Right lobe of liver (tissue), 6 donors: ENCODE measurements around the gene SASH1. TPM values are rescaled to one million over a fixed set of nuclear protein-coding genes. Genes with fewer than 3 reads are reported as not detected.

ENCODE experiments used
- ATAC-seq, 4 donors: fragments of 200-7000 bp; cut with Tn5 transposase; one replicate each; pipeline ENCODE4 v1.9.1; 2020; ENCODE audit warnings: mild to moderate bottlenecking in 4 of 4, moderate library complexity in 4 of 4
- DNase-seq, 3 donors: peaks; one replicate each; pipeline ENCODE4 v3.0.0-alpha.2; 2020
- H3K27ac ChIP-seq, 3 donors: fragments of 200-600 bp; one replicate each; pipeline ENCODE4 v1.8.0; 2022
- H3K27me3 ChIP-seq, 2 donors: fragments of 200-600 bp; one replicate each; pipeline ENCODE4 v1.8.0; 2022
- H3K36me3 ChIP-seq, 4 donors: fragments of 200-600 bp; sonication (generic) in 1 of 4; one replicate each; pipeline versions ENCODE4 v1.5.1 to v1.8.0; 2017 to 2022; ENCODE audit warnings: control low read depth in 1 of 4
- H3K4me1 ChIP-seq, 4 donors: fragments of 200-600 bp; sonication (generic) in 1 of 4; one replicate each; pipeline versions ENCODE4 v1.5.1 to v1.8.0; 2017 to 2022; ENCODE audit warnings: control low read depth in 1 of 4
- H3K4me3 ChIP-seq, 3 donors: fragments of 200-600 bp; one replicate each; pipeline ENCODE4 v1.8.0; 2022
- H3K9me3 ChIP-seq, 4 donors: fragments of 200-600 bp; sonication (generic) in 1 of 4; one replicate each; pipeline versions ENCODE4 v1.5.1 to v1.8.0; 2017 to 2022; ENCODE audit warnings: control low read depth in 1 of 4
- CTCF ChIP-seq, 4 donors: fragments of 200-600 bp in 3 of 4; fragments of 450-650 bp in 1 of 4; IDR thresholded peaks; one replicate each; pipeline versions ENCODE4 v1.5.1 to v1.8.0; 2016 to 2022; ENCODE audit warnings: antibody characterized with exemption in 4 of 4, mild to moderate bottlenecking in 2 of 4
- POLR2A ChIP-seq: fragments of 450-650 bp; IDR thresholded peaks from one replicate; pipeline ENCODE4 v1.6.1; 2017; ENCODE audit warnings: antibody characterized with exemption, mild to moderate bottlenecking
- WGBS: methylation state at CpG from one replicate; pipeline ENCODE4 v1.1.6; 2018; ENCODE audit warnings: low coverage, low lambda C conversion rate; ENCODE audit not compliant: insufficient coverage; ENCODE audit errors: missing lambda C conversion rate; 5-methylcytosine and 5-hydroxymethylcytosine counted together
- intact Hi-C, 2 donors: fragments of 100-400 bp; cut with DNase I; formaldehyde crosslinking; loops; one replicate each; pipeline versions ENCODE4 v1.11.2 to v1.14.1; 2022
- total RNA-seq, 6 experiments: library from RNA; depleted of rRNA in 2 of 6; stranded (reverse); fragments of >200 nt in 2 of 6; fragmentation: NEBNext Ultra II Directional in 3 of 6; extraction: Animal tissue kit (Norgen Biotek cat#: 25700) in 3 of 6; gene quantifications; one replicate each; pipeline versions ENCODE4 v1.1.0 to v1.2.4, GENCODE V29; 2016 to 2023
- donor health status: DM: no; HTN: yes; CAD: no.
- donor health status: DM: no; HTN: no; CAD: no.
- donor health status: DM: no; HTN: no; CAD: no.
- donor health status: DM: no; HTN: yes; CAD: no.
- donor health status: DM: no; HTN: yes; CAD: no.

Gene SASH1
- total RNA-seq, 6 experiments from 2014 or later = 12.0 to 19.0 (median 15.8) TPM

DNA sequence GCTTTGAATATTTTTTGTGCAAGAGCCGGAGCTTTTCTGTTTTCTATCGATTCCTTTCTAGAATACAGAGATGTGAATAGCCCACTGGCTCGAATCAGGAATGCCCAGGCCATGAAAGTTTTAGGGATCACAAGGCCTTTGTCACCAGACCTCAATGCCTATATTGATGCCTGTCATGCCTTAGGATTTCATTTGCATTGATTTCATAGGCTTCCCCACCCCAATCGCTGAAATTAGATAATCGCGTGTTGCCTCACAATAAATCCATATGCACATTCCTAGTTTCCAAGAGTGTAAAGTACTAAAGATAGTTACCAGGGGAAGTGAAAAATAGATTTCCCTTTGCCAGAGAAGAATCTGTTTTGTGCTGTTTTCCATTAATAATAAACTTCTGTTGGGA lies 150.8 kb downstream of the SASH1 start:
- ATAC-seq (no peak), DNase-seq (no peak)
- intact Hi-C loops = no loop called here
- TF ChIP-seq POLR2A = no peak
- no peak for TF ChIP-seq CTCF (IDR thresholded peaks at IDR 0.05)
- no peak overlapping the region for H3K27ac ChIP-seq
- H3K9me3 ChIP-seq = no peaks in the 10 kb centered on the region
- H3K27me3 ChIP-seq = no peaks in the 10 kb centered on the region
- H3K36me3 ChIP-seq = peaks cover 0 to 1% (median 0%) of the 10 kb centered on the region in 4 donors
- H3K4me1 ChIP-seq = no peaks in the 10 kb centered on the region
- H3K4me3 ChIP-seq = no peak overlapping the region
- 84% methylated on average over 6 of the region's 6 CpGs for WGBS

DNA sequence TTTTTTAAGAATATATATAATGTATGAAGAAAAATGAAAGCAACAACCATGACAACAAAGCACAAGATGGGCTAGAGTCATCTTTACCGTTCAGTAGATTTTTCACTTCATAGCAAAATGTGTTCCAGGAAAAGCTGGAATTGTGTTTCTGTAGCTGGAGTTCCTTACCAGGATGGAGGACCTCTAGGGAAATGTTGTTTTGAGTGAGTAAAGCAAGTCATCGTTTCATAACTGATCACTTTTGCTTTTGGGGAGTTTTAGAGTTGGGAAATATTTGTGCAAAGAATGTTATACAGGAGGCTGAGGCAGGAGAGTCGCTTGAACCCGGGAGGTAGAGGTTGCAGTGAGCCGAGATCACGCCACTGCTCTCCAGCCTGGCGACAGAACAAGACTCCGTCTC lies 151.6 kb downstream of the SASH1 start:
- WGBS = 82% methylated on average over 8 of the region's 8 CpGs
- no peaks in the 10 kb centered on the region for H3K36me3 ChIP-seq
- DNase-seq (no peak), ATAC-seq (no peak)
- intact Hi-C loops = no loop called here
- no peak overlapping the region for H3K27ac ChIP-seq
- H3K4me1 ChIP-seq = no peaks in the 10 kb centered on the region
- TF ChIP-seq POLR2A = no peak
- TF ChIP-seq CTCF (IDR thresholded peaks at IDR 0.05) = no peak
- no peaks in the 10 kb centered on the region for H3K27me3 ChIP-seq
- no peaks in the 10 kb centered on the region for H3K9me3 ChIP-seq
- H3K4me3 ChIP-seq = no peak overlapping the region

GRCh38 chr6:148495029-148495428 lies 152.4 kb downstream of the SASH1 start:
- H3K36me3 ChIP-seq = no peaks in the 10 kb centered on the region
- DNase-seq = no peak
- intact Hi-C loops = no loop called here
- H3K4me3 ChIP-seq = no peak overlapping the region
- TF ChIP-seq CTCF (IDR thresholded peaks at IDR 0.05) = no peak
- no peak for TF ChIP-seq POLR2A
- no peak overlapping the region for H3K27ac ChIP-seq
- H3K4me1 ChIP-seq = no peaks in the 10 kb centered on the region
- no peak for ATAC-seq
- H3K27me3 ChIP-seq = no peaks in the 10 kb centered on the region
- 83% methylated on average over 5 of the region's 6 CpGs for WGBS
- H3K9me3 ChIP-seq = no peaks in the 10 kb centered on the region

GRCh38 chr6:148497257-148497656 lies 154.6 kb downstream of the SASH1 start:
- Histone ChIP-seq H3K4me1 (no peaks in the 10 kb centered on the region), H3K27ac (no peak overlapping the region), H3K36me3 (no peaks in the 10 kb centered on the region), H3K4me3 (no peak overlapping the region), H3K27me3 (no peaks in the 10 kb centered on the region), H3K9me3 (no peaks in the 10 kb centered on the region)
- intact Hi-C loops = no loop called here
- ATAC-seq (no peak), DNase-seq (no peak)
- no peak for TF ChIP-seq CTCF (IDR thresholded peaks at IDR 0.05)
- WGBS = 88% methylated on average over 2 of the region's 2 CpGs

DNA sequence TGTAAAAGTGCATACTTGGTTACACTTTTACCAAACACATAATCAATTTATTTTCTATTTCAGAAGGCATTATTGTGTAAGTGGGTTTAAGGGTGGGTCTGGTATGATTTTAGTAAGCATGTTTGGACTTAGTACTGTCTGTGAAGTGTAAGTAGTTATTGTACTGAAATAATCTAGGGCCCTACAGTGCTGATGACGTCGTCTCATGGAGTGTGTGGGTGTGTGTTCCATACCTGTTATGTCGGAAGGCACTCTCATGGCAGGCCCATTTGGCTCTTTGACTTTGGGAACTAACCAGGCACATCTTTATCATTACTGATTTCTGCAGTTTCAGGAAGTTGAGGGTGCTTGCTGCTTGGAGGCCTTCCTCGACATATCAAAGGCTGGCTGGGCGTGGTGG lies 155.1 kb downstream of the SASH1 start:
- Histone ChIP-seq H3K4me3 (no peak overlapping the region), H3K36me3 (no peaks in the 10 kb centered on the region), H3K27ac (no peak overlapping the region), H3K9me3 (no peaks in the 10 kb centered on the region), H3K4me1 (no peaks in the 10 kb centered on the region), H3K27me3 (no peaks in the 10 kb centered on the region)
- ATAC-seq (no peak), DNase-seq (no peak)
- no peak for TF ChIP-seq POLR2A
- TF ChIP-seq CTCF (IDR thresholded peaks at IDR 0.05) = no peak
- intact Hi-C loops = no loop called here
- 80% methylated on average over 2 of the region's 5 CpGs for WGBS
